Karpas-422 (cell line): ENCODE results near the gene PLS3. TPM values are rescaled to one million over a fixed set of nuclear protein-coding genes. Genes with fewer than 3 reads are reported as not detected.
"Not testable (repeated sequence)": the region's sequence is repeated elsewhere in the genome, so short reads cannot be mapped to it uniquely, and the experiment has no call there.

ENCODE experiments used
- DNase-seq: peaks from one replicate; pipeline ENCODE4 v3.0.0-alpha.2; 2015
- H2AFZ ChIP-seq: fragments of 200-600 bp; sonication (generic); 2 replicates; pipeline ENCODE4 v1.6.1; 2014; ENCODE audit warnings: antibody characterized with exemption, low read length, mixed read lengths
- H3K27ac ChIP-seq: fragments of 200-600 bp; sonication (generic); 2 replicates; pipeline ENCODE4 v1.5.1; 2014; ENCODE audit warnings: mild to moderate bottlenecking, low read length, moderate library complexity
- H3K27me3 ChIP-seq: fragments of 200-600 bp; sonication (generic); 2 replicates; pipeline ENCODE4 v1.6.1; 2014; ENCODE audit warnings: low read length, mixed read lengths
- H3K36me3 ChIP-seq: fragments of 200-600 bp; sonication (generic); 2 replicates; pipeline ENCODE4 v1.6.1; 2014; ENCODE audit warnings: low read length, mixed read lengths; ENCODE audit not compliant: insufficient read depth
- H3K4me1 ChIP-seq: fragments of 200-600 bp; sonication (generic); 2 replicates; pipeline ENCODE4 v1.6.1; 2014; ENCODE audit warnings: mild to moderate bottlenecking, low read length, mixed read lengths
- H3K4me2 ChIP-seq: fragments of 200-600 bp; sonication (generic); 2 replicates; pipeline ENCODE4 v1.6.1; 2014; ENCODE audit warnings: low read length, low read depth, mild to moderate bottlenecking; ENCODE audit not compliant: poor library complexity, severe bottlenecking
- H3K4me3 ChIP-seq: fragments of 200-600 bp; sonication (generic); 2 replicates; pipeline ENCODE4 v1.5.1; 2014; ENCODE audit warnings: mild to moderate bottlenecking, antibody characterized with exemption, low read length, mixed read lengths
- H3K79me2 ChIP-seq: fragments of 200-600 bp; sonication (generic); 2 replicates; pipeline ENCODE4 v1.6.1; 2014; ENCODE audit warnings: mild to moderate bottlenecking, low read length, mixed read lengths
- H3K9ac ChIP-seq: fragments of 200-600 bp; sonication (generic); 2 replicates; pipeline ENCODE4 v1.6.0; 2014; ENCODE audit warnings: low read length
- H3K9me2 ChIP-seq: fragments of 200-600 bp; sonication (generic), shearing (Covaris generic); replicated peaks from 2 replicates; pipeline ENCODE4 v1.6.0; 2014; ENCODE audit warnings: mild to moderate bottlenecking, low read length, moderate library complexity; ENCODE audit not compliant: insufficient read depth
- H3K9me3 ChIP-seq: fragments of 300-700, 200-600 bp; sonication (generic); 2 replicates; pipeline ENCODE4 v1.6.1; 2014; ENCODE audit warnings: low read length, mixed read lengths
- H4K20me1 ChIP-seq: fragments of 200-600 bp; sonication (generic); 2 replicates; pipeline ENCODE4 v1.6.1; 2014; ENCODE audit warnings: mild to moderate bottlenecking, antibody characterized with exemption, low read length, low read depth; ENCODE audit not compliant: insufficient read depth
- total RNA-seq: library from RNA; depleted of rRNA; stranded (reverse); fragments of >200 nt; shearing (Covaris generic); gene quantifications from 2 replicates; pipeline ENCODE4 v1.2.3, GENCODE V29; 2014; ENCODE audit warnings: low replicate concordance

PLS3 gene
- total RNA-seq, 1 experiment from 2014 or later, result not detected

GRCh38 chrX:115632455-115632854, 71.5 kb downstream of the PLS3 start:
- Histone ChIP-seq H4K20me1 (no peaks in the 10 kb centered on the region), H3K4me2 (no peak overlapping the region), H3K27ac (no peak overlapping the region), H3K4me1 (no peaks in the 10 kb centered on the region), H3K9me3 (no peaks in the 10 kb centered on the region), H3K4me3 (no peak overlapping the region), H3K27me3 (no peaks in the 10 kb centered on the region), H2AFZ (no peak overlapping the region), H3K9me2 (no peaks in the 10 kb centered on the region), H3K36me3 (no peaks in the 10 kb centered on the region), H3K79me2 (no peaks in the 10 kb centered on the region), H3K9ac (no peak overlapping the region)
- DNase-seq, result no peak

- H3K36me3 ChIP-seq, H3K27me3 ChIP-seq, DNase-seq, H3K9ac ChIP-seq, H2AFZ ChIP-seq, H4K20me1 ChIP-seq, H3K4me1 ChIP-seq, H3K27ac ChIP-seq, H3K79me2 ChIP-seq, H3K4me3 ChIP-seq, H3K4me2 ChIP-seq, H3K9me3 ChIP-seq, H3K9me2 ChIP-seq: not testable (repeated sequence)
These were observed 72.4 kb downstream of the PLS3 start for GRCh38 chrX:115633397-115633796.

DNA sequence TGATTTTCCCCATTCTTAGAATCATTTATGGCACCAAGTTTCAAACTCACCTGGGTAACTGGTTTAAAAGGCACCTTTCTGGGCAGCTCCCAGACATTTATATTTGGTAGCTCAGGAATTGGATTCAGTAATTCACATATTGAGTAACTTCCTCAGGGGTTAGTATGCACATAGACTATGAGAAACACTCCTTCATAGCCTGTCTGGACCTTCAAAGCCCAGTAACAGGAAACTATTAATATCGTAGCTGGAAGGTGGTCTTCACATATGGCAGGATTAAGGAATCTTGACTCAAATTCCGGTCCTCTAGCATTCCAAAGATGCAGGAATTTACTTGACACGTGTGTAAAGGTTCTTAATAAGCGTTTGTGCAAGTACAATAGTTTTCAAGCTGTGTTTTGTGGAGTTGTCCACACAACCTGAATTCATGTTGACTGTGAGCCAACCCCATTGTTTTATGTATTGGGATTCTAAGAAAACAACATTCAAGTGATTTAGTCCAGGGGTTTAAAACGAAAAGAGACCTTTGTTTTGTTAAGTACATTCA, 78.4 kb downstream of the PLS3 start:
- no peaks in the 10 kb centered on the region for H3K79me2 ChIP-seq
- no peak for DNase-seq
- no peaks in the 10 kb centered on the region for H4K20me1 ChIP-seq

DNA sequence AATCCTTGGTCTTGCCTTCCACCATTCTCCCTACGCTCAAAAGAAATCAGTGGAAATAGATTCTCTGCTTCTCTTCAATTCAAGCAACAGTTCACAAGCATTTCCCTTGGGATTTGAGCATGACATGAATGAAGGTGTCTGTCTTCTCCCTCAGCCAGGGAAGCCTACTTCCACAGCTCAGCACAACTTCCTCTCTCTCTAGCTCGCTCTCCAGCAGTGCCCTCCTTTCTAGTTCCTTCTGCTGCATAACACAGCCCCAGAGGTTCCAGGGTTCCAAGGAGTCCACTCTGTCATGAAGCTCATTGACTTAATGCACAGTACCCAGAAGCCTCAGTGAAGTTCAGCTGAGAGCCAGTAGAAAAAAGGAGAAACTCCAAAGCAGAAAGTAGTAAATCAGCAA, 81.3 kb downstream of the PLS3 start:
- no peaks in the 10 kb centered on the region for H3K9me3 ChIP-seq
- H3K36me3 ChIP-seq, result no peaks in the 10 kb centered on the region
- H4K20me1 ChIP-seq, result no peaks in the 10 kb centered on the region
- no peaks in the 10 kb centered on the region for H3K79me2 ChIP-seq
- H2AFZ ChIP-seq, result no peak overlapping the region
- DNase-seq, result no peak
- H3K4me3 ChIP-seq, result no peak overlapping the region
- H3K4me2 ChIP-seq, result no peak overlapping the region
- no peaks in the 10 kb centered on the region for H3K4me1 ChIP-seq
- H3K27ac ChIP-seq, result no peak overlapping the region
- H3K9me2 ChIP-seq, result no peaks in the 10 kb centered on the region
- H3K9ac ChIP-seq, result no peak overlapping the region
- no peaks in the 10 kb centered on the region for H3K27me3 ChIP-seq

More for the DNA sequence above, 78.4 kb downstream of the PLS3 start:
- Histone ChIP-seq H3K27ac (no peak overlapping the region), H3K4me2 (no peak overlapping the region), H3K4me1 (no peaks in the 10 kb centered on the region), H3K9me3 (no peaks in the 10 kb centered on the region), H3K9me2 (no peaks in the 10 kb centered on the region), H3K9ac (no peak overlapping the region), H3K4me3 (no peak overlapping the region), H3K36me3 (no peaks in the 10 kb centered on the region), H2AFZ (no peak overlapping the region), H3K27me3 (no peaks in the 10 kb centered on the region)

DNA sequence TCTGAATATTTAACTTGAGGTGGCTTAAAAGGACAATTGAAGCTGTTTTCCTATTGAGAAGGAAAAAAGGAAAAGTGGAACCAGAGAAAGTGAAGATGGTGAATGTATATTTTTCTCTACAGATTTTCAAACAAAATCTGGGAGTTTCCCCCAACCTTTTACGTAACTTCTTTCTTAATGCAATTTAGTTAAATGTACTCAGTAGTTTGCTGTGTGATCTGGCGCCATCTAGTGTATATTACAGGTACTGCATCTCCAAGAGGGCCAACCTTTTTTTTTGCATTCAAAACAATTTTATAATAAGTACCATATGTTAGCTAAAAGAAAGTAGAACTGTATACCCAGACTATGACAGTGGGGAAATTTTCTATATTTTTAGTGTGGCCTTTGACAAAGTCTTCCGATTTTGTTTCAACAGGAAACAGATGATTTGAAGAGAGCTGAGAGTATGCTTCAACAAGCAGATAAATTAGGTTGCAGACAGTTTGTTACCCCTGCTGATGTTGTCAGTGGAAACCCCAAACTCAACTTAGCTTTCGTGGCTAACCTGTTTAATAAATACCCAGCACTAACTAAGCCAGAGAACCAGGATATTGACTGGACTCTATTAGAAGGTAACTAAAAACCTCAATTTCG, 82.0 kb downstream of the PLS3 start:
- Histone ChIP-seq H3K9me2 (no peaks in the 10 kb centered on the region), H3K4me2 (no peak overlapping the region), H3K4me3 (no peak overlapping the region), H3K36me3 (no peaks in the 10 kb centered on the region), H3K79me2 (no peaks in the 10 kb centered on the region), H2AFZ (no peak overlapping the region), H3K4me1 (peaks cover under 1% of the 10 kb centered on the region; the same call in 1 of the 2 replicates), H3K9ac (no peak overlapping the region), H4K20me1 (no peaks in the 10 kb centered on the region), H3K9me3 (no peaks in the 10 kb centered on the region), H3K27ac (no peak overlapping the region), H3K27me3 (no peaks in the 10 kb centered on the region)
- peak; percentile 83 for DNase-seq

- not testable (repeated sequence) for H3K36me3 ChIP-seq, H4K20me1 ChIP-seq, H3K4me2 ChIP-seq, H3K9ac ChIP-seq, DNase-seq, H3K9me3 ChIP-seq, H3K4me1 ChIP-seq, H2AFZ ChIP-seq, H3K27me3 ChIP-seq, H3K4me3 ChIP-seq, H3K79me2 ChIP-seq, H3K27ac ChIP-seq, H3K9me2 ChIP-seq
These were observed 83.4 kb downstream of the PLS3 start for GRCh38 chrX:115644397-115644796.

GRCh38 chrX:115649461-115650063, 88.6 kb downstream of the PLS3 start:
- H3K4me2 ChIP-seq, result no peak overlapping the region
- H3K36me3 ChIP-seq, result no peaks in the 10 kb centered on the region
- no peak overlapping the region for H3K9ac ChIP-seq
- no peak overlapping the region for H3K27ac ChIP-seq
- no peak overlapping the region for H2AFZ ChIP-seq
- H4K20me1 ChIP-seq, result no peaks in the 10 kb centered on the region
- H3K4me3 ChIP-seq, result no peak overlapping the region
- no peaks in the 10 kb centered on the region for H3K27me3 ChIP-seq
- no peaks in the 10 kb centered on the region for H3K9me3 ChIP-seq
- no peaks in the 10 kb centered on the region for H3K9me2 ChIP-seq
- DNase-seq, result no peak
- no peaks in the 10 kb centered on the region for H3K79me2 ChIP-seq
- H3K4me1 ChIP-seq, result peaks cover 6% of the 10 kb centered on the region

DNA sequence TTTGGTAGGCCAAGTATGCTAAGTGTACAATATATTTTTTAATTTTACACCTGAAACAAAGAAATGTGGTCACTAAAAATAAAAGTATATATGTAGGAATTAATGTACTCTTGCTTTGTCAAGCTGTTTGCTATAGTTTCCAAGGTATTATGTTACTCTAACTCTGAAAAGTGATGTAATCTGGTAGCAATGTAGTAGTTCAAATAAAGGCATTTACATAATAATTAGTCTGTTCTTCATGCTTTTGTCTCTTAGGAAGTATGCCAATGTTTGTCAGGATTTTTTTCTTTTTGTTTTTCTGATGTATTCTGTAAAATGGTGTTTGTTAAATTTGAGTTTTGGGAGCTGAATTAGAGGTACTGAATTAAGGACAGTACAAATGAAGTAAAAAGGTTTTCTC, 89.5 kb downstream of the PLS3 start:
- H3K4me3 ChIP-seq, result no peak overlapping the region
- no peak for DNase-seq
- no peaks in the 10 kb centered on the region for H3K79me2 ChIP-seq
- no peaks in the 10 kb centered on the region for H3K9me2 ChIP-seq
- no peak overlapping the region for H3K27ac ChIP-seq
- H3K4me2 ChIP-seq, result no peak overlapping the region
- H3K9ac ChIP-seq, result no peak overlapping the region
- H3K36me3 ChIP-seq, result no peaks in the 10 kb centered on the region
- no peaks in the 10 kb centered on the region for H3K9me3 ChIP-seq
- peaks cover 6% of the 10 kb centered on the region for H3K4me1 ChIP-seq
- no peak overlapping the region for H2AFZ ChIP-seq
- no peaks in the 10 kb centered on the region for H3K27me3 ChIP-seq
- H4K20me1 ChIP-seq, result no peaks in the 10 kb centered on the region
